GM23248 (cell line): Measurements from ENCODE around the gene UHMK1.

Experiments
- EZH2 ChIP-seq: fragments of 200-600 bp; sonication (generic); IDR thresholded peaks from 2 replicates; pipeline ENCODE4 v1.6.1; 2018; ENCODE audit warnings: antibody characterized with exemption, mild to moderate bottlenecking; ENCODE audit not compliant: insufficient read depth, poor library complexity, severe bottlenecking
- EZH2phosphoT487 ChIP-seq: fragments of 200-600 bp; sonication (generic); IDR thresholded peaks from 2 replicates; pipeline ENCODE4 v1.6.1; 2018; ENCODE audit warnings: antibody characterized with exemption, moderate library complexity, mild to moderate bottlenecking, low read depth; ENCODE audit not compliant: insufficient read depth

DNA sequence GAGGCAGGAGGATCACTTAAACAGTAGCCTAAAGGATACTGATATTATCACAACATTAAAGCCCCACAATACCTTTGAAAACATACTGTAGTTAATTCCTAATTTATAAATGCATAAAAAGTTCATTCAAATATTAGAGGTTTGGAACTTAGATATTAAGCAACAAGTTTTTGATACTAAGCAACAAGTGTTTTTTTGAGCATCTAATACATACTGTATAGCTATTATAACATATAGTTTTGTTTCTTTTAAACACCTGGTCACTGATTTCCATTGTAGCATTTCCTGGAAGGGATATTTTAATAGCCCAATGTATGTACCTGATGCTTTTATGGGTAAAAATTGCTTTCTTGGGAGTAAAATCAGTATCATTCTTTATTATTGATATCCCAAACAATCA, 4.5 kb downstream of the UHMK1 start:
- no peak for TF ChIP-seq EZH2
- TF ChIP-seq EZH2phosphoT487: no peak
